ENCODE measurements around the gene MAP3K4. TPM values are rescaled to one million over a fixed set of nuclear protein-coding genes. Genes with fewer than 3 reads are reported as not detected.

The MAP3K4 gene
- total RNA-seq, 1 donor from 2014 or later, result 30.9 TPM

DNA sequence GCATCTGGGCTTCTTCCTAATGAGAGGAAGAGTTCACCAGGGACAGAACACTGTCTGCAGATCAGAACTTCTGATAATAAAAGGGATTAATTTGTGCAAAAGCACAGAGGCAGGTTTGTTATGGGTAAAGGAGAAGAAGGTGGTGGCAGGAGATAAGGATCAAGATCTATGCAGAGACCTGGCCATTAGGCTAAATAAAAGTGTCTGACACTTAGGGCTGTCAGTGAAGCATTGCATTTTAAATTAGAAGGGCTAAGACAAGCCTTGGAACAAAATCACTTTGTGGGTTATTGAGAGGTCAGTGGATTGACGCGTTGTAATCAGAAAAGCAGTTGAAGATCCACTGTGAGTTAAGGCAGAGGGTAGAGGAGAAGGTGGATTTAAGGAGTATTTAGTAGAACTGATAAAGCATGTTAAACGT is 76.8 kb downstream of the MAP3K4 start:
- no peak for DNase-seq (ENCODE audit: low spot score)
- intact Hi-C loops (cut with DNase I), result no loop called here

DNA sequence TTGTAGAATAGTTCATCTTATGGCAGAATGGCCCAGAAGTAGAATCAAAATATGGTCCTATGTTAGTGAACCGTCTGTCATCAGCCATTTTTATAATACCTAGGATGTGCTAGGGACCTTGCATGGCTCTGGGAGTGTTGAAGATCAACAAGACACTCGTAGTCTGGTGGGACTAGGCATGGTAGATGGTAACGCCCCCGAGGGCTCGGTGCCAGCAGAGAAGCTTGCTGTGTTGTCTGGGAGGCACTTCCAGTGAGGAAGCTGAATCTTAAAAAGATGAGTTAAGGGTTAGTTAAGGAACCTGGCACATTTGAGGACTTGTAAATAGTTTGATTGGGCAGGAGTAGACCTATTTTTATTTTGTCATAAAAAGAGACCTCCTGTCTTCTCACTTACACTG is 82.4 kb downstream of the MAP3K4 start:
- intact Hi-C loops (cut with DNase I), result no loop called here
- no peak for DNase-seq (ENCODE audit: low spot score)

DNA sequence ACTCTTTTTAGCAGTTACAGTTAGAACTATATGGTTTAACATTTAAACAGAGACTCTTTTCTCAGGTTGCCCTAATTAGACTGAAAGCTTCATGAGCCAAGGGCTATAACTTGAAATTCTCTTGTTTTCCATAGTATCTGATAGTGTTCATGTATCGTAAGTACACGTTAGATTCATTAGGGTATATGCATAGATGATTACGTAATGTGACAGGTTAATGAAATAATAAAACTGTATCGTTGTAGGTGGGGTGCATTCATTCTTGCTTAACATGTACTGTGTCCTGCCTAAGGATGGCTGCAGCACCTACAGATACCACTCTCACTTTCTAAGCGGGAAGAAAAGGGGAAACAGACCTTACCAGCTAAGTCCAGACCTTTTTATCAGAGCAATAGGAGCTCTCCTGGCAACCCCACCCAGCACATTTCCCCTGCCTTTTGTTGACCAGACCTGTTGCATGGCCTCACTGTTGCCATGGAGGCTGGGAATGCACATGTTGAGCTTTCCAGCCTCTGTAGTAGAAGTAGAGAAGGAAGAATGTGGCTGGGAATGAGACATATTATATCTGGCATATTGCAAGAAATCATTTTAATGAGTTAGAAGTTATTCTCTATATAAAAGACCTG is 83.0 kb downstream of the MAP3K4 start:
- intact Hi-C loops (cut with DNase I), result loop anchor here (5.0 kb wide), 1 partner anchor 142 kb away; no protein-coding TSS in a partner anchor
- no peak for DNase-seq (ENCODE audit: low spot score)

DNA sequence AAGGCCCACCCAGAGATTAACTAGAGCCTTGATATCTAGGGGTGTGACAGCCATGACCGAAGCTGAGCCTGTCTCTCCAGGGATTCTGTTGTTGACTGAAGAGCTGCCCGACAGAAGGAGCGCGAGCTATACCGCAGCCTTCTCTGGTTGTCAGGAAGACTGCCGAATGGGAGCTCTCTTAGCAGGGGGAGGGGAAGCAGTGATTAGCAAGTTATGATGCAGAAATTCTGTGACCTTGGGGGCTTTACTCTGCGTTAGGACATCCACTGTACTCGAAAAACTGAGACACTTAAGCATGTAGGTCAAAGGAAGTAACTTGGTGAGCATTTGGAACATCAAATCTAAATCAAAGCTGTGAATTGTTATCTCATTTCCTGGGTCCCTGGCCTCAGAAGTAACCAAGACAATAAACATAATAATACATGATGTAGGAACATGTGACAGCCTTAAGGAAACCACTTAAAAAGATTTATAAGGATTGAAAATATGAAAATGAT is 84.7 kb downstream of the MAP3K4 start:
- intact Hi-C loops (cut with DNase I), result loop anchor here (5.0 kb wide), 1 partner anchor 144 kb away; no protein-coding TSS in a partner anchor
- DNase-seq (ENCODE audit: low spot score), result no peak

DNA sequence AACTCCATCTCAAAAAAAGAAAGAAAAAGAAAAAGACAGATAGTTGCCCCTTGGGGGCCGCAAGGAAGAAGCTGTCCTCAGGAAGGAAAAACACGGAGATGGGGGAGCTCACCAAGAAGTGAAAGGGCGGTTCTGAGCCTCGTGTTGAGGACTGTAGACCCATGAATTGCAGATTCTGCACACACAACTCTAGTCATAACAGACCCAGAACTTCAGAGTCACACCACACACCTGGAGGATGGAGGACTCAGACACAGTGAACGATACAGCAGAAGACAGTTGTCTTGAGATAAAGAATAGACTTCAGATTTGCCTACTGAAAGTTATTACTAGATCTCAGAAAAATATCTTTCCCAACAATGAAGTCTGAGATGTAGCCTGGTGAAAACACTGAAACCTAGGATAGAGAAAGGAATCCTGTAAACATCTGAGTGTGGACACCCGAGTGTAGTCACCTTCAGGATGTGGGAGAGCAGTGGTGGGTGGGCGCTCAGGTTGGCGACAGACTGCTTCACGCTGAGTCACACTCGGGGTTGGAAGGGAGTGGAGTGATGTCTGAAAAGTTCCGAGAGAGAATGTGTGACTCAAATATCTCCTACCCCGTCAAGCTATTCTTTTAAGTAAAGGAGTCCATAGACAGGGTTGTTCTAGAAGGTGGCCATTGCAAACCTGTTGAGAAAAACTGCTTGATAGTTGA is 88.1 kb downstream of the MAP3K4 start:
- DNase-seq (ENCODE audit: low spot score), result no peak
- intact Hi-C loops (cut with DNase I), result loop anchor here (5.0 kb wide), 1 partner anchor 147 kb away; no protein-coding TSS in a partner anchor

DNA sequence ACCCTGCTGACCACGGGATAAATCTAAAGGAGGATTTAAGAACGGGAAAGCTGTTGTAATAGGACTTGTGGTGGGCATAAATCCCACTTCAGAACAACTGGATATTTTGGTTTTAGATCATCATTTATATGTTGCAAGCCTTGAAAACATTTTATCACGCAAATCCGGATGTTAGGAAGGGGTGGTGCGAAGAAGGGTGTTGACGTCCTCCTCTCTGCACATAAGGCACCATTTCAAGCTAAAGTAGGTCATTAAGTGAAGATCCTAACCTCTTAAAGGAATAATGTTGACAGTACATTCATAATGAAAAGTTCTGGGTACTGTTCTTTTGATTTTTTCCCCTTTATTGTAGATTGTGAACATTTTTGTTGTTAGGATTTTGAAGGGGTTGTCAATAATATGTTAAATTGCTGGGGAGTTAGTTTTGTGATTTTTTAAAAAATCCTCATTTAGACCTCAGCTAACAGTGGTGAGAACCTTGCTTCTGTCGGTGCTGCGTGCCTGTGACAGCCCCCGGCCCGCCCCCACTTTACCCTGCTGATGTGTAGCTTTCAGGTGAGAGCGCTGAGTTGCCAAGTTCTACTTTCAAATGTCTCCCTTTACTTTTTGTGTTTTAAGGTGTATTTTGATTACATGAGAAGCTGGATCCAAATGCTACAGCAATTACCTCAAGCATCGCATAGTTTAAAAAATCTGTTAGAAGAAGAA is 88.8 kb downstream of the MAP3K4 start:
- no peak for DNase-seq (ENCODE audit: low spot score)
- intact Hi-C loops (cut with DNase I), result no loop called here

DNA sequence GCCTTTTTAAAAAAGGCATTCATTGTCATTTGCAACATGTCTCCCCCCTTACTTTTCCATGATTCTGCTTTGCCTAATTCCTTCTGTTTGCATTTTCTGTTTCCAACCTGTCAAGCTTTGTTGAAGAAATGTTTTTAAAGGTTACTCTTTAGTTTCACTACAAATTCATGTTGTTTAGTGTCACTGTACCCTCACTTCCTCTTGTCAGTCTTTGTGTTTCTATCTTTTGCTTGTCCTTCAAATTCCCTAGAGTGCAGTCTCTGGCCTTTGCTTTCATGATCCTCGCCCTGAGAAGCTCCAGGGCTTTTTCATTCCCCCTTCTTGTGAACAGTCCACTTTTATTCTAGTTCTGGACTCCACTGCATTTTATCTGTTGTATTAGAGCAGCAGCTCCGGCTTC is 90.6 kb downstream of the MAP3K4 start:
- intact Hi-C loops (cut with DNase I), result no loop called here

DNA sequence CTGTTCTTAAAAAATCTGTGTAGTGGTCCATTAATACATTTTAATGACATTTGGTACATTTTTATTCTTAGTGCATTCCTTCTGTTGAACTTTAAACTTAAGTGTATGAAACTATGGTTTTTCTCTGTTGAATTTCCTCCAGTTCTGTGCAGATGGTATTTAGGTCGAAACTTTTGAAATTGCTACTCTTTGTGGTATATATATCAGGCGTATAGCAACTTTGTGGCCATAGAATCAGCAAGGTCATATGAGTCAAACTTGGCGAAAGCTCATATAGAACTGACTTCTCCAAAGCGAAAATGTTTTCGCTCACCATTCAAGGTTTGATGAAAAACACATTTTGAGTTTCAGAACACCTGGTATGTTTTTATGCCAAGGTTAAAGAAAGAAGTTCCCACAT is 93.7 kb downstream of the MAP3K4 start:
- no peak for DNase-seq (ENCODE audit: low spot score)
- intact Hi-C loops (cut with DNase I), result no loop called here

More for the DNA sequence above, 90.6 kb downstream of the MAP3K4 start:
- no peak for DNase-seq (ENCODE audit: low spot score)

DNA sequence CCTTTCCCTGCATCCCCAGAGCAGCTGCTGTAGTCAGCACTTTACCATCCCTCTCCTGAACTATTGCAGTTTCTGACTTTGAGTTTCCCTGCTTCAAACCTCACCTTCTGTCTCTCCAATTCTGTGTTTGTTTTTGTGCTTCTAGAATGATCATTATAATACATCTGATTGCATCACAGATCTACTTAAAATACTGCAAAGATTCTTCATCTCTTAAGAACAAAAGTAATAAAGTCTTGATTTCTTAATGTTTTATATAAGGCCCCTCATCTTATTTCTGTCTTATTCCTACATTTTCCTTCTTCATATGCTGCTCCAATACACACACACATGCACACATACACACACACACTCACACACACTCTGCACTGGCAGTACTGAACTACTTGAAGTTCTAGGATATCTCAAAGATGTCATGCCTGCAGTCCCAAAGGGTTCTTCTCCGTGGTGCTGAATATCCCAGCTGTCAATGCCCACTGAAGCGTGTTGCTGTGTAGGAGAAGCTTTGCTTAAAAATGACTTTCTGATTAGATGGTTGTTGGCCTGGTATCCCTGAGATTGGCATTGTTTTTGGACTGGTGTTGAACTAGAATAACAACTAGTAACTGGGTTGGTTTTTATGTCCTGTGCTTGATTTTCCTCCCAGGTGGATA is 97.2 kb downstream of the MAP3K4 start:
- intact Hi-C loops (cut with DNase I), result no loop called here
- DNase-seq (ENCODE audit: low spot score), result no peak

DNA sequence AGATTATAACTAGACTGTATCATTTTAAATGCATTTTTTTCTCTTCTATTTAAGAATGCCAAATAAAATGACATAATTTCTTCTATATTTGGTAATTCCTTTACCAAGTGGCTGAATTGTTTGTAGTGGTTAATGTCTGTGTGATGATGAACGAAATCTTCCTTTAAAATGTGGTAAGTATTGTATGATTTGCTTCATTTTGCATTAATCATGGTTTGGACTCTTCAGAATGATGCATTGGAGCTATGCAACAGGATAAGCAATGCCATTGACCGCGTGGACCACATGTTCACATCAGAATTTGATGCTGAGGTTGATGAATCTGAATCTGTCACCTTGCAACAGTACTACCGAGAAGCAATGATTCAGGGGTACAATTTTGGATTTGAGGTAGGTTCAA is 99.6 kb downstream of the MAP3K4 start:
- no peak for DNase-seq (ENCODE audit: low spot score)
- intact Hi-C loops (cut with DNase I), result no loop called here

DNA sequence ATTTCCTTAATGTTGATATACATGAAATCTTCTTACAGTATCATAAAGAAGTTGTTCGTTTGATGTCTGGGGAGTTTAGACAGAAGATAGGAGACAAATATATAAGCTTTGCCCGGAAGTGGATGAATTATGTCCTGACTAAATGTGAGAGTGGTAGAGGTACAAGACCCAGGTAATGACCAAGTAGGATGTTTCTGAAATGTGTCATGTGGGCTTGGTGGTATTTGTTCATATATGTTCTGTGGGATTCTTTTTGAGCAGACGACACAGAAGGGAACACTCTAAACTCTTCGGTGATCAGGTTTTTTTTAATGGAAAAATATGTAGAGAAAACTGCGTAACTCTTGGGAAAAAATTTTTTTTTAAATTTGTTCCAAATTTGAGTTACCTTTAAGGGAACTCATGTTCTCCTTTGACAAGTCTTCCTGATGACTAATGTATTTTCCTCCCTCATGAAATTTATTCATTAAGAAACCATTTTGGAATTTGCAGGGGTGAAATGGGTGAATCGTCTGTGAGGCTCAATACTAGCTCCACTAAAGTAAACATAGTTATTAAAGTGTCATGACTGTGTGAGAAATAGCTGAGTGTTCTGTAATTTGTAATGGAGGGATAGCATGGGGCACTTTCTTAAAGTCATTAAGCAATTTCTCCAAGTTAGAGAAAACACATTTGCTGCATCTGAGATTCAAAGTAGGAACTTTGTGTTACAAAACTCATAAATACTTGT is 100.6 kb downstream of the MAP3K4 start:
- no peak for DNase-seq (ENCODE audit: low spot score)
- intact Hi-C loops (cut with DNase I), result no loop called here

DNA sequence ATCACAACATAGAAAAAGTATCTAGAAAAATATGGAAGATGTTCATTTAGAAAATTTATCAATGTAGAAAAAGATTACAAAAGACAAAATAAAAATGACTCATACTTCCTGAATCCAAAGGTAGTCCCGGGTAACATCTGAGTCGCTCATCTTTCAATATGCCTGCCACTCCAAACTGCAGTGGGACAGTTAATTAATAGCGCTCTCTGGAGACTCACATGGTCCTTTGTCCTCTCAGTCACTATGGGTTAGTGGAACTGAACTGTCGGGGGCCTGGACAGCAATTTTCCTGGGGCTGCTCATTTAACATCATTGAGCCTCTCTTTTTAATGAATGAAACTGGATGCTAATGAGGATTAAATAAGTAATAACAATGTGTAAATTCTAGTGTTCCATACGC is 103.4 kb downstream of the MAP3K4 start:
- no peak for DNase-seq (ENCODE audit: low spot score)
- intact Hi-C loops (cut with DNase I), result no loop called here

DNA sequence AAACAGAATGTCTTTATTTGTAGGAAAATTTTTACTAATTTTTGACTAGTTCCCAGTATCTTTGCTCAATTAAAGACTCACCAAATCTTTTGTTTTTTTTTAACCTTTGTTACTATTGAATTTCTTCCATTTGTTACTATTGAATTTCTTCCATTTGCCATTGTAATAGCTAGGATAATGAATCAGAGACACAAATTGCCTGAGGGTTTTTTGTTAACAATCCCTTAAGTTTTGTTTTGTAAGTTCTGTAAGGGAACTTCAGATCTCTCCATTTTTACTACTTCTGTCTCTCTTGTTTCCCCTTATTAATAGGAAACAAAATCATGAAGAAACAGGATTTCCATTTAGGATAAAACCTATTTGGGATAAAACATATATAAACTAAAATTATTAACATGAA is 104.3 kb downstream of the MAP3K4 start:
- DNase-seq (ENCODE audit: low spot score), result no peak
- intact Hi-C loops (cut with DNase I), result no loop called here

DNA sequence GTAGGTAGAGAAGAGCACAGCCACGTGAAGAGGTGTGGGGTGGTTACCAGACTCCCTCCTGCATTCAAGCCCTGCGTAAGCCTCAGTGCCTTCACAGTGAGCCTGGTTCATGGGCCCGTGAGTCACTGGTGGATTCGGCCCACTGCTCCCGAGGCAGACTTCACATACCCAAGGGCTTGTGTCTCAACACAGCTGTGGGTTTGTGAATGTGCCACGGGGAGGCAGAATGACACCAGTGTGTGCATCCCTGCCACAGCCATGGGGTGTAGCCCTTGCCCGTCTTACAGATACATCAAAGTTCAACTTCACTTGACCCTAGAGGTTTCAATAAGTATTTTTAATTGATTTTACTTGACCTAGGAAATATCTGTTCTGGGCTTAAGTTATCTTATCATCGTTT is 108.5 kb downstream of the MAP3K4 start:
- intact Hi-C loops (cut with DNase I), result loop anchor here (10.0 kb wide), 1 partner anchor 275 kb away; no protein-coding TSS in a partner anchor
- no peak for DNase-seq (ENCODE audit: low spot score)

DNA sequence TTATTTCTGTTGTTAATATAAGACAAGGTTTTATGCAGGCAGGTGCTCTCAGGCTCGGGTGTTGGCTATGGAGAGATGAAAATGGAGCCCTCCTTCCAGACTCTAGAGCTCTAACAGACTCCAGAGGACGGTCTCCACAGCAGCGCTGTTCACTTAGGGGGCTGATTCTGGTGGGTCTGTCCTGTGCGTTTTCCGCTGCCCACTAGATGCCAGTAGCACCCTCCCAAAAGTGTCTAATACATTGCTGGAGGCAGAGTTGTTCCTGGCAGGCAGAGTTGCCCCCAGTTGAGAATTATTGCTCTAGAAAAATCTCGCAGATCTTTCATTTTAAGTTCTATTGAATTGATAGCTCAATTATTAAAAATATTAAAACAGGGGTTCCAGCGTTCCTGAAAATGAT is 109.9 kb downstream of the MAP3K4 start:
- intact Hi-C loops (cut with DNase I), result loop anchor here (10.0 kb wide), 1 partner anchor 273 kb away; no protein-coding TSS in a partner anchor
- DNase-seq (ENCODE audit: low spot score), result no peak

DNA sequence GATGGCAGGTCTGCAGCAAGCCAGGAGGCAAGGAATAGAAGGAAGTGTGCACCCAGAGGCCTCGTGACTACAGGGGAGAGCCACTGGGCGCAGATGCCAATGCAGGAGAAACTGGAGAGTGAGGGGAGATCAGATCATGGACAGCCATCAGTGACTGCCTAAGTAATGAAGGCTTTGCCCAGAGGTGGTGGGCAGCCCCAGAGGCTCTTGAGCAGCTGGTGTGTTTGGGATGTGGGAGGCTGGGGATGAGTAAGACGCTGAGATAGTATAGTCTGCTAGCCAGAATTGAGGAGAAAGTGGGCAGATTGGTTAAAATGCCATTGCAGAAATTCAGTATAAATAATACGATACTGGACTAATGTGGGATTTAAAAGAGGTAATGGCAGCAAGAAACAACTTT is 111.9 kb downstream of the MAP3K4 start:
- no peak for DNase-seq (ENCODE audit: low spot score)
- intact Hi-C loops (cut with DNase I), result loop anchor here (10.0 kb wide), 1 partner anchor 271 kb away; no protein-coding TSS in a partner anchor

DNA sequence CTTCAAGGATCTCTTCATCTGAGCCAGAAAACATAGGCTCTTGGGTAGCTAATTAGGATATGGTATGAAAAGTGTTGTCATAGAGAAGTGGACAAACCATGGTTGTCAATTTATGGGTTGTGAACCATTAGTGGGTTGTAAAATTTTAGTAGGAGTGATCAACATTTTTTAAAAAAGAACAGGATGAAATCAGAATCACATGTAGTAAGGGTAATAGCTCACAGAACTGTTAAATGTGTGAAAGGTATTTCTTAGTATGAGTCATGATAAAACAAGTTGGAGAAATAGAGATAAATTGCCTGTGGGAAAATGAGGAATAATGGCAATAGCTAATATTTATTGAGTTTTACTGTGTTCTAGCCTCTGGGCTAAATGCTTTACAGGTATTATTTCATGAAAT is 113.4 kb downstream of the MAP3K4 start:
- intact Hi-C loops (cut with DNase I), result loop anchor here (10.0 kb wide), 1 partner anchor 270 kb away; no protein-coding TSS in a partner anchor
- DNase-seq (ENCODE audit: low spot score), result no peak

DNA sequence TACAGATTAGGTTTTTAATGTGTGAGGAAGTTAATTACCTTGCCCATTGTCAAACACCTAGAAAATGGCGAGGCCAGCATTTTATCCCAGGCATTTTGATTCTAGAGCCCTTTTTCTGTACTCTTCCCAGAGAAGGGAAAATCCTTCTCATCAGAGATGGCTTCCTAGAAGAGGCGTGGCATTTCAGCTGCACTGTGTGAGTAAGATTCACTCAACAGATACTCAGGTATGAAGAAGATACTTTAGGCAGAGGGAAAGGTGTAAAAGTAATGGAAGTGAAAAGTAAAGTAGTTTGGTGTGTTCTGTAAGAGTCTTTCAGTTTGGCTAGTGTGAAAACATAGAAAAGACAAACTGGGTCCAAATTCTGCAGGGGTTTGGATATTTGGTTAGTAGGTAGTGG is 113.8 kb downstream of the MAP3K4 start:
- intact Hi-C loops (cut with DNase I), result loop anchor here (10.0 kb wide), 1 partner anchor 269 kb away; no protein-coding TSS in a partner anchor
- no peak for DNase-seq (ENCODE audit: low spot score)
